HG02943 (cell line): ENCODE results near the gene IL9.
"Not testable (repeated sequence)": the region's sequence is repeated elsewhere in the genome, so short reads cannot be mapped to it uniquely, and the experiment has no call there.

Experiments
- ATAC-seq: cut with Tn5 transposase; IDR thresholded peaks from one replicate; pipeline ENCODE4 v1.9.1; 2021; ENCODE audit warnings: mild to moderate bottlenecking, low read depth, moderate library complexity; ENCODE audit not compliant: unreplicated experiment

Gene IL9

GRCh38 chr5:135871268-135871915, 24.2 kb downstream of the IL9 start:
- no peak for ATAC-seq

- ATAC-seq: no peak
Observed at GRCh38 chr5:135869935-135870334, 25.7 kb downstream of the IL9 start.

GRCh38 chr5:135869276-135869675, 26.4 kb downstream of the IL9 start:
- no peak for ATAC-seq

GRCh38 chr5:135868681-135869080, 27.0 kb downstream of the IL9 start:
- no peak for ATAC-seq

- ATAC-seq: no peak
Observed at GRCh38 chr5:135867599-135867998, 28.0 kb downstream of the IL9 start.

GRCh38 chr5:135866016-135866415, 29.6 kb downstream of the IL9 start:
- no peak for ATAC-seq

- ATAC-seq: no peak
Observed at GRCh38 chr5:135864503-135865435, 30.9 kb downstream of the IL9 start.

GRCh38 chr5:135862744-135863143, 32.9 kb downstream of the IL9 start:
- ATAC-seq: no peak

GRCh38 chr5:135862086-135862485, 33.6 kb downstream of the IL9 start:
- no peak for ATAC-seq

GRCh38 chr5:135861641-135862040, 34.0 kb downstream of the IL9 start:
- ATAC-seq: no peak

GRCh38 chr5:135859641-135860040, 36.0 kb downstream of the IL9 start:
- no peak for ATAC-seq

GRCh38 chr5:135859186-135859585, 36.5 kb downstream of the IL9 start:
- ATAC-seq: not testable (repeated sequence)

GRCh38 chr5:135857630-135858311, 37.9 kb downstream of the IL9 start:
- no peak for ATAC-seq

- no peak for ATAC-seq
Observed at GRCh38 chr5:135851915-135852845, 43.5 kb downstream of the IL9 start.

GRCh38 chr5:135851186-135851914, 44.3 kb downstream of the IL9 start:
- no peak for ATAC-seq

GRCh38 chr5:135850671-135851070, 45.0 kb downstream of the IL9 start:
- no peak for ATAC-seq

- no peak for ATAC-seq
Observed at GRCh38 chr5:135850231-135850630, 45.4 kb downstream of the IL9 start.

- ATAC-seq: no peak
Observed at GRCh38 chr5:135847976-135848375, 47.7 kb downstream of the IL9 start.

- ATAC-seq: no peak
Observed at GRCh38 chr5:135846311-135846710, 49.3 kb downstream of the IL9 start.
